Occipital lobe (tissue), 2 donors: ENCODE data around the gene LMAN2. TPM values are rescaled to one million over a fixed set of nuclear protein-coding genes. Genes with fewer than 3 reads are reported as not detected.

Source experiments
- DNase-seq: peaks from one replicate; lab custom pipeline; 2025; lab: John Stamatoyannopoulos, UW
- total RNA-seq: library from RNA; depleted of rRNA; stranded (reverse); fragments of >200 nt; gene quantifications from one replicate; pipeline ENCODE4 v1.2.3, GENCODE V29; 2014

The LMAN2 gene
- total RNA-seq, 1 donor from 2014 or later, result 73.5 TPM

DNA sequence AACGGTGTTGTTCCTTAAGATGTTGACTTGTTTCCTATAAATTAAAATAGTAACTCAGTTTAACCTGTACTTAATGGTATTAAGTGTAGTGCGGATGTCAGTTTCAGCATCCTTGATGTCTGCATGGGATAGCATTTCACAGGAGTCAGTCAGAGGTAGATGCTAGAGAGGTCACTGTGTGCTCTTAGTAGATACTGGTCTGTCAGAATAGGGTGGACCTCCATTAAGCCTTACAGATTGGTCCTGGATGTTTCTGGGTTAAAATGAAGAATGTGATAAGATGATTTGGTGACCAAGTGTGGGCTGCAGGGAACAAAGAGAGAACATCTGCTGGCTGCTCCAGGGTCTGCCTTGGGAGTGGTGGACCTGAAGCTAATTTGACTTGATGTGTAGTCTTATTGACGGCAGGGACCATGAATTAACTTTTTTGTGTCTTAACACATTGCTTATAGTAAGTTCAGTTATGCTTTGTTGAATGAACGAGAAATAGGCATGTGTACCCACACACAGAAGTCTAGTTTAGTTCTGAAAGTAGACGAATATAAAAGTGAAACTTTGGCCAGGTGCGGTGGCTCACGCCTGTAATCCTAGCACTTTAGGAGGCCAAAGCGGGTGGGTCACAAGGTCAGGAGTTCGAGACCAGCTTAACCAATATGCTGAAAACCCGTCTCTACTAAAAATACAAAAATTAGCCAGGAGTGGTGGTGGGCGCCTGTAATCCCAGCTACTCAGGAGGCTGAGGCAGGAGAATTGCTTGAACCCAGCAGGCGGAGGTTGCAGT, 60.5 kb downstream of the LMAN2 start:
- no peak for DNase-seq

DNA sequence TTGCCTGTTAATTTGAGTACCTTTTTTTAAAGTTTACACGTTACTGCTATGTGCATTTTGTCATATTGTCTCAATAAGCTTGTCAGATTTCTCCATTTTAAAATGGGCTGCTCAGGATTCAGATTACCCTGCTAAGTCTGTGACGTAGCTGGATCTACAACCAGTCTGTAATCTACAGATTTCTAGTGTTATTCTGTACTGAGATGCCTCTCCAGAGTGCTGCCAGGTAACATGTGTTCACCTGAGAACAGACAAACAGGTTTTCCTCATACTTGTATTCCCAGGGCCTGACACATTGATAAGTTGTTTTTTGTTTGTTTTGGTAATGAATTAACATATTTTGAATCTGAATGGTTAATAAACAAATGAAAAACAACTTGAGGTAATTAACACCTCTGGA, 63.3 kb downstream of the LMAN2 start:
- no peak for DNase-seq

Other genes starting within 250 kb of the LMAN2 start
- gene NSD1, start 217.9 kb downstream of the LMAN2 start, total RNA-seq, result 89.8 TPM
- 16.1 TPM for gene RAB24, start 47.9 kb downstream of the LMAN2 start, total RNA-seq
- 34.6 TPM for gene PRELID1, start 47.9 kb downstream of the LMAN2 start, total RNA-seq
- gene MXD3, start 39.8 kb downstream of the LMAN2 start, total RNA-seq, result 4.4 TPM
- gene RGS14, start 6.3 kb upstream of the LMAN2 start, total RNA-seq, result 4.4 TPM
- gene SLC34A1, start 32.8 kb upstream of the LMAN2 start, total RNA-seq, result not detected
- not detected for gene PFN3, start 49.0 kb upstream of the LMAN2 start, total RNA-seq
- gene F12, start 57.9 kb upstream of the LMAN2 start, total RNA-seq, result 3.9 TPM
- 14.0 TPM for gene GRK6, start 75.0 kb upstream of the LMAN2 start, total RNA-seq
- 11.7 TPM for gene PRR7, start 95.1 kb upstream of the LMAN2 start, total RNA-seq
- 170 TPM for gene DBN1, start 122.0 kb upstream of the LMAN2 start, total RNA-seq
- gene PDLIM7, start 145.9 kb upstream of the LMAN2 start, total RNA-seq, result 7.8 TPM
- gene DOK3, start 158.2 kb upstream of the LMAN2 start, total RNA-seq, result 3.0 TPM
- 63.5 TPM for gene DDX41, start 165.3 kb upstream of the LMAN2 start, total RNA-seq
- gene FAM193B, start 202.9 kb upstream of the LMAN2 start, total RNA-seq, result 32.1 TPM
- 24.6 TPM for gene TMED9, start 240.5 kb upstream of the LMAN2 start, total RNA-seq
- gene B4GALT7, start 248.5 kb upstream of the LMAN2 start, total RNA-seq, result 15.8 TPM